ACC112 (cell line): ENCODE results near the gene AATF.

Source experiments
- H2AFZ ChIP-seq: fragments of 200-600 bp; sonication (generic); one replicate; pipeline ENCODE4 v1.6.0; 2017; ENCODE audit warnings: antibody characterized with exemption, low read length; ENCODE audit not compliant: unreplicated experiment
- H3K27ac ChIP-seq: fragments of 200-600 bp; sonication (generic); 2 replicates; pipeline ENCODE4 v1.5.1; 2014; ENCODE audit warnings: low read depth, mild to moderate bottlenecking, antibody characterized with exemption, low read length, moderate library complexity
- H3K27me3 ChIP-seq: fragments of 200-600 bp; sonication (generic); 2 replicates; pipeline ENCODE4 v1.6.1; 2014; ENCODE audit warnings: mild to moderate bottlenecking, antibody characterized with exemption, low read length, moderate library complexity, mixed read lengths; ENCODE audit not compliant: insufficient read depth
- H3K36me3 ChIP-seq: fragments of 200-600 bp; sonication (generic); 2 replicates; pipeline ENCODE4 v1.6.1; 2016; ENCODE audit warnings: mild to moderate bottlenecking, antibody characterized with exemption, low read length, moderate library complexity, mixed read lengths; ENCODE audit not compliant: insufficient read depth
- H3K4me1 ChIP-seq: fragments of 200-600 bp; sonication (generic); one replicate; pipeline ENCODE4 v1.6.1; 2016; ENCODE audit warnings: low read length, mixed read lengths; ENCODE audit not compliant: insufficient read depth, unreplicated experiment, control insufficient read depth
- H3K4me3 ChIP-seq: fragments of 200-600 bp; sonication (generic); 2 replicates; pipeline ENCODE4 v1.5.1; 2014; ENCODE audit warnings: mild to moderate bottlenecking, low read depth, low read length
- H3K79me2 ChIP-seq: fragments of 200-600 bp; sonication (generic); one replicate; pipeline ENCODE4 v1.6.0; 2016; ENCODE audit warnings: low read length; ENCODE audit not compliant: control insufficient read depth, unreplicated experiment, insufficient read depth

The AATF gene

DNA sequence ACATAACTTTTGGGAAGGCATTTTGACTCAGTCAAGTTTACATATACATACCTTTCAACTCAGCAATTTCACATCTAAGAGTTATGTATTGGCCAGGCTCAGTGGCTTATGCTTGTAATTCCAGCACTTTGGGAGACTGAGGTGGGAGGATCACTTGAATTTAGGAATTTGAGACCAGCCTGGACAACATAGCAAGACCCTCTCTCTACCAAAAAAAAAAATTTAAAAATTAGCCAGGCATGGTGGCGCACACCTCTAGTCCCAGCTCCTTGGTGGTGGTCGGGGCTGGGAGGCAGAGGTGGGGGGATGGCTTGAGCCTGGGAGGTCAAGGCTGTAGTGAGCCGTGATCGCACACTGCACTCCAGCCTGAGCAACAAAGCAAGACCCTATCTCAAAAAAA is 79.3 kb downstream of the AATF start:
- Histone ChIP-seq H3K4me1 (no peaks in the 10 kb centered on the region), H3K79me2 (no peaks in the 10 kb centered on the region), H2AFZ (no peak overlapping the region), H3K27ac (no peak overlapping the region), H3K4me3 (no peak overlapping the region), H3K36me3 (peaks cover 22% of the 10 kb centered on the region; the same call in 1 of the 2 replicates), H3K27me3 (no peaks in the 10 kb centered on the region)

DNA sequence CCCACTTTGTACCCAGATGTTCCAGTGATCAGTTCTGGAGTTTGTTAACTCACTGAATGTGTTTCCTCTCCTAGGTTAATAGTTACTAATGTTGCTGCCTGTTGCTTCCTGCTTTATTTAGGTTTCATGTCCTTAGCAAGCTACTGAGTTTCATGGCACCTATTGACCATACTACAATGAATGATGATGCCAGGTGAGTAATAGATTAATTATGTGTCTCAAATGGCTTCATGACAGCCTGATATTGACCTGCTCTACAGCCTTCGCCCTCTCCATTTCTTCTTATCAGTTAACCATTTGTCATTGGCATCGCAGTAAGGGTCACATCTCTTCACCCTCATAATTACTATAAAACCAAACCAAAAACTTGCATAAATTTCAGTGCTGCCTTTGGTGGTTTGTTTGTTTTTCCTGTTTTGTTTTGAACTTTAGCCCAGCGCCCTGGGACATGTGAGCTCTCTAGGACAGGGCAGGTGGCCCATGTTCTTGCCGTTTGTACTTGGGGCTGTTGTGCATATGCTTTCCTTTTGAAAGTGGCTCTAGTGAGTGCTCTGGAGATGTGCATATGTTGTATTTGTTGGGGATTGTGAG is 82.8 kb downstream of the AATF start:
- H3K36me3 ChIP-seq = peaks cover 20% of the 10 kb centered on the region; the same call in 1 of the 2 replicates
- no peaks in the 10 kb centered on the region for H3K4me1 ChIP-seq
- H3K27ac ChIP-seq = no peak overlapping the region
- H3K27me3 ChIP-seq = no peaks in the 10 kb centered on the region
- no peak overlapping the region for H3K4me3 ChIP-seq
- no peaks in the 10 kb centered on the region for H3K79me2 ChIP-seq
- H2AFZ ChIP-seq = no peak overlapping the region

DNA sequence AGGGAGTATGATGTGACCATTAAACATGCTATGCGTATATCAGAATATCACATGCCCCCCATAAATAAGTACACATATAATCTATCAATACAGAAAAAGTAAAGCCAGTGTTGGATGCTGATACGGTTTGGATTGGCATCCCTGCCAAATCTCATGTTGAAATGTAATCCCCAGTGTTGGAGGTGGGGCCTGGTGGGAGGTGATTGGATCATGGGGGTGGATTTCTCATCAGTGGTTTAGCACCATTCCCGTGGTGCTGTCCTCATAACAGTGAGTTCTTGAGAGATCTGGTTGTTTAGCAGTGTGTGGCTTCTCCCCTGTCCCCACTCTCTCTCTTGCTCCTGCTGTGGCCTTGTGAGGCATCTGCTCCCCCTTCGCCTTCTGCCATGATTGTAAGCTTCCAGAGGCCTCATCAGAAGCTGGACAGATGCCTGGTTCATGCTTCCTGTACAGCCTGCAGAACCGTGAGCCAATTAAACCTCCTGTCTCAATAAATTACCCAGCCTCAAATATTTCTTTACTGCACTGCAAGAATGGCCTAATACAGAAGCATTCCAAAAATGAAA is 88.9 kb downstream of the AATF start:
- H3K4me3 ChIP-seq = no peak overlapping the region
- H3K4me1 ChIP-seq = no peaks in the 10 kb centered on the region
- H3K36me3 ChIP-seq = 0 out of 2 replicates have a peak, but pooled peaks cover 6% of the 10 kb centered on the region
- no peak overlapping the region for H3K27ac ChIP-seq
- no peaks in the 10 kb centered on the region for H3K79me2 ChIP-seq
- H2AFZ ChIP-seq = no peak overlapping the region
- no peaks in the 10 kb centered on the region for H3K27me3 ChIP-seq

DNA sequence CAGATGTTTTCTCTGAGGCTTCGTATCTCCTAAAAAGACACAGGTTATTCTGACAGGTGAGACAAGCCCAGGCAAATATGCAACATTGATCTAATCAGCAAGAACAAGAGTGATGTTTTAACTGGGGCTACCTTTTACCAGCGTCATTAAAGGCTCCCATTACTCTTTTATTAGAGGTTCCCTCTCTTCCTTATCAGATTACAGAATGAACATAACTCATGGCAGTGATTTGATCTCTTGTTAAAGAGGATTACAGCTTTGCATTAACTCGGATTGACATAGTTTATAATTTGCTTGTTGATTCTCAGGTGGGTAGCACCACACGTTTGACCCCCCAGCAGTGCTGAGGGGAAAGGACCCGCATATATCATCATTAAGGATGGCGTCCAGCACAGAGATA is 90.5 kb downstream of the AATF start:
- Histone ChIP-seq H3K4me1 (no peaks in the 10 kb centered on the region), H3K79me2 (no peaks in the 10 kb centered on the region), H3K36me3 (0 out of 2 replicates have a peak, but pooled peaks cover 4% of the 10 kb centered on the region)

DNA sequence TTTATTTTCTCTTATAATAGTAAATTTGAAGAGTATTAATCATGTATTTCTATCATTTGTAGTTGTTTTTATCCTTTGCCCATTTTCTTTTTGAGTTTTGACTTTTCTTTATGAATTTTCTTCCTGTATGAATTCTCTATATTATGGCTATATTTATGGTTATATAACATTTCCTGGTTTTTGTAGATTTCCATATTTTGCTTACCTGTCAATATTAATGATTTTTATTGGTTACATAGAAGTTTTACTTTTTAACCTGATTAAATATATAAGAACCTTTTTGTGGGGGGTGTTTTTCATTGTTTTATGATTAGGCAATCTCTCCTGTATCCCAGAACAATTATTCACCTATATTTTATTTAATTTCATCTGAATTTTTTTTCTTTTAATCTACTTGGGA is 93.2 kb downstream of the AATF start:
- H3K79me2 ChIP-seq = no peaks in the 10 kb centered on the region
- no peak overlapping the region for H2AFZ ChIP-seq
- H3K4me3 ChIP-seq = no peak overlapping the region
- no peaks in the 10 kb centered on the region for H3K27me3 ChIP-seq
- H3K36me3 ChIP-seq = 0 out of 2 replicates have a peak, but pooled peaks cover 3% of the 10 kb centered on the region
- H3K4me1 ChIP-seq = no peaks in the 10 kb centered on the region
- no peak overlapping the region for H3K27ac ChIP-seq

More for the DNA sequence above, 90.5 kb downstream of the AATF start:
- H3K27me3 ChIP-seq = no peaks in the 10 kb centered on the region
- H2AFZ ChIP-seq = no peak overlapping the region
- no peak overlapping the region for H3K27ac ChIP-seq
- H3K4me3 ChIP-seq = no peak overlapping the region

DNA sequence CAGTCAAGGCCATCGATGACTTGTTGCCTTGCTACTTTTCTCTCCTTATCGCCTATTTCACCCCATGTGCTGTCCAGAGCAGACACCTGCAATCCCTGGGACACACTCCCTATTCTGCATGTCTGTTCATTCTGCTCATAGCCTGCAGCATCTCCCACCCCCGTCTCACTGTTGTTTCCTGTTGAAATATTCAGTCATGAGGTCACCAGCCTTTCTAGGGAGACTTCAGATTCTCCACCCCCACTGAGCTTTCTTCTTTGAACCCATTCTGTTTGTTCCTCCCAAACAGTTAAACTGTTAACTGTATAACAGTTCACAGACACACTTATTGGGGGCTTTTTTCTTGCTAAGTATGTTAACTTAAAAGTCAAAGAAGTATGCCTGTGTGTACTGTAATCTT is 94.4 kb downstream of the AATF start:
- H3K27ac ChIP-seq = no peak overlapping the region
- H3K79me2 ChIP-seq = no peaks in the 10 kb centered on the region
- H3K36me3 ChIP-seq = no peaks in the 10 kb centered on the region

GRCh38 chr17:37045351-37045922 is 96.7 kb downstream of the AATF start:
- H3K27ac ChIP-seq = no peak overlapping the region
- no peak overlapping the region for H3K4me3 ChIP-seq
- no peaks in the 10 kb centered on the region for H3K79me2 ChIP-seq
- H3K27me3 ChIP-seq = no peaks in the 10 kb centered on the region
- H2AFZ ChIP-seq = no peak overlapping the region
- no peaks in the 10 kb centered on the region for H3K36me3 ChIP-seq
- H3K4me1 ChIP-seq = no peaks in the 10 kb centered on the region

More for the DNA sequence above, 94.4 kb downstream of the AATF start:
- H3K27me3 ChIP-seq = no peaks in the 10 kb centered on the region
- H3K4me1 ChIP-seq = no peaks in the 10 kb centered on the region
- H3K4me3 ChIP-seq = no peak overlapping the region
- H2AFZ ChIP-seq = no peak overlapping the region

DNA sequence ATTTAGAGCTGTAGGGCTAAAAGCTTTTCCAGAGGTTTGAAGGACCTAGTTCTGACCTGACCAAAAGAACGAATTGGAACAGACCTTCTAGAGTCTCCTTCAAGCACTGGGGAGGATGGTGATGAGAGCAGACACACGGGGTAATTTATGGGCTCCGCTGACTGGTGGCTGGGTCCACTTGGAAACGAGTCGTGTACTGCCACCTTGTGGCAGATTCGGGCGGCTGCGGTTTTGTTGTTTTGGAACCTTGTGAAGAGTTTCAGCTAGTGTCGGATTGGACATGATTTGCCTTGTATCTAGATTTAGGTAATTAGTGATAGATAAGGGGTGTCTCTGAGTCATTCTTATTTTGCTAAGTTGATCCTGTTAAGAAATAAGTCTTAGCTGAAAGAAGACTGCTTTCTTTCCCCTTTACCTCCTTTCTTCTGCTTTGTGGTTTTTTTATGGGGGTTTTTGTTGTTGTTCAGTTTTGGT is 98.9 kb downstream of the AATF start:
- Histone ChIP-seq H3K36me3 (no peaks in the 10 kb centered on the region), H2AFZ (no peak overlapping the region), H3K4me1 (no peaks in the 10 kb centered on the region), H3K27me3 (no peaks in the 10 kb centered on the region), H3K79me2 (no peaks in the 10 kb centered on the region), H3K4me3 (no peak overlapping the region), H3K27ac (no peak overlapping the region)

- no peaks in the 10 kb centered on the region for H3K36me3 ChIP-seq
- no peaks in the 10 kb centered on the region for H3K27me3 ChIP-seq
- H3K79me2 ChIP-seq = no peaks in the 10 kb centered on the region
- no peak overlapping the region for H3K4me3 ChIP-seq
- H2AFZ ChIP-seq = no peak overlapping the region
- no peak overlapping the region for H3K27ac ChIP-seq
- no peaks in the 10 kb centered on the region for H3K4me1 ChIP-seq
These were observed 100.1 kb downstream of the AATF start for GRCh38 chr17:37048811-37049210.

DNA sequence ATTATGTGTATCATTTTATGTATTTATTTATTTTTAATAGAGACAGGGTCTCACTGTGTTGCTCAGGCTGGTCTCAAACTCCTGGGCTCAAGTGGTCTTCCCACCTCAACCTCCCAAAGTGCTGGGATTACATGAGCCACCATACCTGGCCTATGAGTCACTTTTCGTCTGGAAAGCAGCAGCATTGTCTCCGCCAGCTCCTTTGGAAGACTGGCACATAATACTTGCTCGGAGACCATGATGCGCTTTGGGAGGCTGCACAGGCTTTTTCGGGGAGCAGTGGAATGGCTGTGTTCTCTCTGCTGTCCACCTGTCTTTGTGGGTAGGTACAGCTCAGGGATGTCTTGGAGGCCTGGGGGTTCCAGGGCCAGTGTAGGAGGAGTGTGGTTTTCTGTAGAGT is 102.2 kb downstream of the AATF start:
- Histone ChIP-seq H3K79me2 (no peaks in the 10 kb centered on the region), H2AFZ (no peak overlapping the region), H3K4me1 (no peaks in the 10 kb centered on the region), H3K36me3 (no peaks in the 10 kb centered on the region), H3K4me3 (no peak overlapping the region), H3K27ac (no peak overlapping the region), H3K27me3 (no peaks in the 10 kb centered on the region)

GRCh38 chr17:37051381-37051780 is 102.6 kb downstream of the AATF start:
- Histone ChIP-seq H3K36me3 (no peaks in the 10 kb centered on the region), H3K27ac (no peak overlapping the region), H3K79me2 (no peaks in the 10 kb centered on the region), H3K4me1 (no peaks in the 10 kb centered on the region), H3K4me3 (no peak overlapping the region), H2AFZ (no peak overlapping the region), H3K27me3 (no peaks in the 10 kb centered on the region)
